ENCODE results near the gene TAOK1.

The TAOK1 gene

DNA sequence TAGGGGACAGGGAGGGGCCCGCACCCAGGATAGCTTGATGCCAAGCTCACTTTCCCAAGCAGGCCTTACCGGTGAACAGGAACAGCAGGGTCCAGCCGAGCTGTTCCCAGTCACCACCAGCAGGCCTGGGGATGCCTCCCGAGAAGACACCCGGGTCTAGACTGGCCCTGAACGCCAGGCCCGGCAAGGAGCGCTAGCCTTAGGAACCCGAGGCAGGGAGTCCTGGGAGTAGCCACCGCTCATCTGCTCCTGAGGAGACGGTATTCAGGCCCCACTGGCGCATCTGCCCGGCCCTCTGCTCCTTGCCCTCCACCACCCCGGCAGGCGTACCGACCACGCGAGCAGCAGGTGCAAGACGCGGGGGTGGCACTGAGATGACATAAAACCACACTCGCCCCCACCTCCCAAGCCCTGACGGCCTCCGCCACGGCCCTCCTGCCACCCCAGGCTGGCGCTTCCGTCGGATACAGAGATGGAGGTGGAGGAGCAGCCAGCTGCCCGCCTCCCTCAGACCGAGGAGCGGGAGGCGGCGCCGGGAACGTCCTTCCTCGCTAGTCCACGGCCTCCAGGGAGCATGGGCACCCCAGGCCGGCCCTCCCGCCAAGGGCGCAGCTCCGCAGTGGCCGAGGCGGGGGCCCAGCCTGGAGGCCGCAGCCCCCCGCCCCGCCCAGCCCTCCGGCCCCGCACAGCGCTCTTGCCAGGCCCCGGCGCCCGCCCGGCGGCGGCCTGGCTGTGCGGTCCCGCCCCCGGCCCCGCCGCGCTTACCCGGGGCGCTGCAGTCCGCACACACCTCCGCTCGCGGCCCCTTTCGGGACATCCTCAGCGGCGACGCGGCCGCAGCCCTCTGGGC lies 198.6 kb downstream of the TAOK1 start (continued):
- TF ChIP-seq, protein P1, sequence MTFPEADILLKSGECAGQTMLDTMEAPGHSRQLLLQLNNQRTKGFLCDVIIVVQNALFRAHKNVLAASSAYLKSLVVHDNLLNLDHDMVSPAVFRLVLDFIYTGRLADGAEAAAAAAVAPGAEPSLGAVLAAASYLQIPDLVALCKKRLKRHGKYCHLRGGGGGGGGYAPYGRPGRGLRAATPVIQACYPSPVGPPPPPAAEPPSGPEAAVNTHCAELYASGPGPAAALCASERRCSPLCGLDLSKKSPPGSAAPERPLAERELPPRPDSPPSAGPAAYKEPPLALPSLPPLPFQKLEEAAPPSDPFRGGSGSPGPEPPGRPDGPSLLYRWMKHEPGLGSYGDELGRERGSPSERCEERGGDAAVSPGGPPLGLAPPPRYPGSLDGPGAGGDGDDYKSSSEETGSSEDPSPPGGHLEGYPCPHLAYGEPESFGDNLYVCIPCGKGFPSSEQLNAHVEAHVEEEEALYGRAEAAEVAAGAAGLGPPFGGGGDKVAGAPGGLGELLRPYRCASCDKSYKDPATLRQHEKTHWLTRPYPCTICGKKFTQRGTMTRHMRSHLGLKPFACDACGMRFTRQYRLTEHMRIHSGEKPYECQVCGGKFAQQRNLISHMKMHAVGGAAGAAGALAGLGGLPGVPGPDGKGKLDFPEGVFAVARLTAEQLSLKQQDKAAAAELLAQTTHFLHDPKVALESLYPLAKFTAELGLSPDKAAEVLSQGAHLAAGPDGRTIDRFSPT (tag by site-specific recombination; IDR thresholded peaks at IDR 0.05): peak; percentile 68; the same call in 1 of the 2 replicates
- TF ChIP-seq ZFP69B (tag by site-specific recombination; IDR thresholded peaks at IDR 0.05) (0 out of 2 replicates have a peak, but pooled peaks have one; percentile 24), GLIS1 (tag by site-specific recombination; IDR thresholded peaks at IDR 0.05) (peak; percentile 94), ZBTB17 (tag by site-specific recombination; IDR thresholded peaks at IDR 0.05) (peak; percentile 85), ZEB2 (tag by site-specific recombination; IDR thresholded peaks at IDR 0.05) (peak; percentile 68; the same call in 1 of the 2 replicates), ZNF660 (tag by site-specific recombination; IDR thresholded peaks at IDR 0.05) (no peak), KLF8 (tag by site-specific recombination; IDR thresholded peaks at IDR 0.05) (peak; percentile 67), EGR2 (tag by site-specific recombination; IDR thresholded peaks at IDR 0.05; ENCODE audit: low read depth) (peak; percentile 96), OVOL3 (tag by site-specific recombination; IDR thresholded peaks at IDR 0.05) (no peak), ZNF473 (tag by site-specific recombination; IDR thresholded peaks at IDR 0.05) (no peak), BCL11A (tag by site-specific recombination; IDR thresholded peaks at IDR 0.05; ENCODE audit: low read depth) (no peak), ZNF548 (tag by site-specific recombination; IDR thresholded peaks at IDR 0.05) (no peak), ZSCAN16 (tag by site-specific recombination; IDR thresholded peaks at IDR 0.05) (no peak), ZIC2 (tag by site-specific recombination; IDR thresholded peaks at IDR 0.05) (peak; percentile 73), ZNF433 (tag by site-specific recombination; IDR thresholded peaks at IDR 0.05; ENCODE audit: low read depth) (no peak), KLF1 (tag by site-specific recombination; IDR thresholded peaks at IDR 0.05) (no peak), ZNF341 (tag by site-specific recombination; IDR thresholded peaks at IDR 0.05; ENCODE audit: low read depth) (peak; percentile 89), ZNF354C (tag by site-specific recombination; IDR thresholded peaks at IDR 0.05; ENCODE audit: borderline replicate concordance, low read depth) (no peak), GLIS2 (tag by site-specific recombination; IDR thresholded peaks at IDR 0.05) (peak; percentile 92), ZNF555 (tag by site-specific recombination; conservative IDR thresholded peaks at IDR 0.05) (no peak)
- TF ChIP-seq, protein P2, sequence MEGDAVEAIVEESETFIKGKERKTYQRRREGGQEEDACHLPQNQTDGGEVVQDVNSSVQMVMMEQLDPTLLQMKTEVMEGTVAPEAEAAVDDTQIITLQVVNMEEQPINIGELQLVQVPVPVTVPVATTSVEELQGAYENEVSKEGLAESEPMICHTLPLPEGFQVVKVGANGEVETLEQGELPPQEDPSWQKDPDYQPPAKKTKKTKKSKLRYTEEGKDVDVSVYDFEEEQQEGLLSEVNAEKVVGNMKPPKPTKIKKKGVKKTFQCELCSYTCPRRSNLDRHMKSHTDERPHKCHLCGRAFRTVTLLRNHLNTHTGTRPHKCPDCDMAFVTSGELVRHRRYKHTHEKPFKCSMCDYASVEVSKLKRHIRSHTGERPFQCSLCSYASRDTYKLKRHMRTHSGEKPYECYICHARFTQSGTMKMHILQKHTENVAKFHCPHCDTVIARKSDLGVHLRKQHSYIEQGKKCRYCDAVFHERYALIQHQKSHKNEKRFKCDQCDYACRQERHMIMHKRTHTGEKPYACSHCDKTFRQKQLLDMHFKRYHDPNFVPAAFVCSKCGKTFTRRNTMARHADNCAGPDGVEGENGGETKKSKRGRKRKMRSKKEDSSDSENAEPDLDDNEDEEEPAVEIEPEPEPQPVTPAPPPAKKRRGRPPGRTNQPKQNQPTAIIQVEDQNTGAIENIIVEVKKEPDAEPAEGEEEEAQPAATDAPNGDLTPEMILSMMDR (tag by site-specific recombination; IDR thresholded peaks at IDR 0.05): peak; percentile 19; the same call in 1 of the 2 replicates
- TF ChIP-seq, protein P3, sequence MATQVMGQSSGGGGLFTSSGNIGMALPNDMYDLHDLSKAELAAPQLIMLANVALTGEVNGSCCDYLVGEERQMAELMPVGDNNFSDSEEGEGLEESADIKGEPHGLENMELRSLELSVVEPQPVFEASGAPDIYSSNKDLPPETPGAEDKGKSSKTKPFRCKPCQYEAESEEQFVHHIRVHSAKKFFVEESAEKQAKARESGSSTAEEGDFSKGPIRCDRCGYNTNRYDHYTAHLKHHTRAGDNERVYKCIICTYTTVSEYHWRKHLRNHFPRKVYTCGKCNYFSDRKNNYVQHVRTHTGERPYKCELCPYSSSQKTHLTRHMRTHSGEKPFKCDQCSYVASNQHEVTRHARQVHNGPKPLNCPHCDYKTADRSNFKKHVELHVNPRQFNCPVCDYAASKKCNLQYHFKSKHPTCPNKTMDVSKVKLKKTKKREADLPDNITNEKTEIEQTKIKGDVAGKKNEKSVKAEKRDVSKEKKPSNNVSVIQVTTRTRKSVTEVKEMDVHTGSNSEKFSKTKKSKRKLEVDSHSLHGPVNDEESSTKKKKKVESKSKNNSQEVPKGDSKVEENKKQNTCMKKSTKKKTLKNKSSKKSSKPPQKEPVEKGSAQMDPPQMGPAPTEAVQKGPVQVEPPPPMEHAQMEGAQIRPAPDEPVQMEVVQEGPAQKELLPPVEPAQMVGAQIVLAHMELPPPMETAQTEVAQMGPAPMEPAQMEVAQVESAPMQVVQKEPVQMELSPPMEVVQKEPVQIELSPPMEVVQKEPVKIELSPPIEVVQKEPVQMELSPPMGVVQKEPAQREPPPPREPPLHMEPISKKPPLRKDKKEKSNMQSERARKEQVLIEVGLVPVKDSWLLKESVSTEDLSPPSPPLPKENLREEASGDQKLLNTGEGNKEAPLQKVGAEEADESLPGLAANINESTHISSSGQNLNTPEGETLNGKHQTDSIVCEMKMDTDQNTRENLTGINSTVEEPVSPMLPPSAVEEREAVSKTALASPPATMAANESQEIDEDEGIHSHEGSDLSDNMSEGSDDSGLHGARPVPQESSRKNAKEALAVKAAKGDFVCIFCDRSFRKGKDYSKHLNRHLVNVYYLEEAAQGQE (tag by site-specific recombination; IDR thresholded peaks at IDR 0.05): no peak
- TF ChIP-seq, protein P4, sequence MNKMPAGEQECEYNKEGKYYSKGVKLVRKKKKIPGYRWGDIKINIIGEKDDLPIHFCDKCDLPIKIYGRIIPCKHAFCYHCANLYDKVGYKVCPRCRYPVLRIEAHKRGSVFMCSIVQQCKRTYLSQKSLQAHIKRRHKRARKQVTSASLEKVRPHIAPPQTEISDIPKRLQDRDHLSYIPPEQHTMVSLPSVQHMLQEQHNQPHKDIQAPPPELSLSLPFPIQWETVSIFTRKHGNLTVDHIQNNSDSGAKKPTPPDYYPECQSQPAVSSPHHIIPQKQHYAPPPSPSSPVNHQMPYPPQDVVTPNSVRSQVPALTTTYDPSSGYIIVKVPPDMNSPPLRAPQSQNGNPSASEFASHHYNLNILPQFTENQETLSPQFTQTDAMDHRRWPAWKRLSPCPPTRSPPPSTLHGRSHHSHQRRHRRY (tag by site-specific recombination; IDR thresholded peaks at IDR 0.05): no peak
- TF ChIP-seq, protein P5, sequence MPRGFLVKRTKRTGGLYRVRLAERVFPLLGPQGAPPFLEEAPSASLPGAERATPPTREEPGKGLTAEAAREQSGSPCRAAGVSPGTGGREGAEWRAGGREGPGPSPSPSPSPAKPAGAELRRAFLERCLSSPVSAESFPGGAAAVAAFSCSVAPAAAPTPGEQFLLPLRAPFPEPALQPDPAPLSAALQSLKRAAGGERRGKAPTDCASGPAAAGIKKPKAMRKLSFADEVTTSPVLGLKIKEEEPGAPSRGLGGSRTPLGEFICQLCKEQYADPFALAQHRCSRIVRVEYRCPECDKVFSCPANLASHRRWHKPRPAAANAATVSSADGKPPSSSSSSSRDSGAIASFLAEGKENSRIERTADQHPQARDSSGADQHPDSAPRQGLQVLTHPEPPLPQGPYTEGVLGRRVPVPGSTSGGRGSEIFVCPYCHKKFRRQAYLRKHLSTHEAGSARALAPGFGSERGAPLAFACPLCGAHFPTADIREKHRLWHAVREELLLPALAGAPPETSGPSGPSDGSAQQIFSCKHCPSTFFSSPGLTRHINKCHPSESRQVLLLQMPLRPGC (tag by site-specific recombination; IDR thresholded peaks at IDR 0.05): no peak
- TF ChIP-seq, protein P6, sequence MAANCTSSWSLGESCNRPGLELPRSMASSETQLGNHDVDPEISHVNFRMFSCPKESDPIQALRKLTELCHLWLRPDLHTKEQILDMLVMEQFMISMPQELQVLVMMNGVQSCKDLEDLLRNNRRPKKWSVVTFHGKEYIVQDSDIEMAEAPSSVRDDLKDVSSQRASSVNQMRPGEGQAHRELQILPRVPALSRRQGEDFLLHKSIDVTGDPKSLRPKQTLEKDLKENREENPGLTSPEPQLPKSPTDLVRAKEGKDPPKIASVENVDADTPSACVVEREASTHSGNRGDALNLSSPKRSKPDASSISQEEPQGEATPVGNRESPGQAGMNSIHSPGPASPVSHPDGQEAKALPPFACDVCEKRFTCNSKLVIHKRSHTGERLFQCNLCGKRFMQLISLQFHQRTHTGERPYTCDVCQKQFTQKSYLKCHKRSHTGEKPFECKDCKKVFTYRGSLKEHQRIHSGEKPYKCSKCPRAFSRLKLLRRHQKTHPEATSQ (tag by site-specific recombination; IDR thresholded peaks at IDR 0.05): no peak
- TF ChIP-seq, protein P7, sequence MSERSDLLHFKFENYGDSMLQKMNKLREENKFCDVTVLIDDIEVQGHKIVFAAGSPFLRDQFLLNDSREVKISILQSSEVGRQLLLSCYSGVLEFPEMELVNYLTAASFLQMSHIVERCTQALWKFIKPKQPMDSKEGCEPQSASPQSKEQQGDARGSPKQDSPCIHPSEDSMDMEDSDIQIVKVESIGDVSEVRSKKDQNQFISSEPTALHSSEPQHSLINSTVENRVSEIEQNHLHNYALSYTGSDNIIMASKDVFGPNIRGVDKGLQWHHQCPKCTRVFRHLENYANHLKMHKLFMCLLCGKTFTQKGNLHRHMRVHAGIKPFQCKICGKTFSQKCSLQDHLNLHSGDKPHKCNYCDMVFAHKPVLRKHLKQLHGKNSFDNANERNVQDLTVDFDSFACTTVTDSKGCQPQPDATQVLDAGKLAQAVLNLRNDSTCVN (tag by site-specific recombination; optimal IDR thresholded peaks at IDR 0.05): peak; percentile 64

Data from HEK293 (cell line).